NB4 (cell line): ENCODE results near the gene SGCD.

Experiments used
- DNase-seq: peaks from one replicate; pipeline ENCODE4 v3.0.0; 2010; ENCODE audit warnings: low read depth
- H3K4me3 ChIP-seq: one replicate; pipeline ENCODE4 v1.5.1; 2011; ENCODE audit warnings: mild to moderate bottlenecking, low read depth, low read length, moderate library complexity
- MYC ChIP-seq: IDR thresholded peaks from 2 replicates; pipeline ENCODE4 v1.6.1; 2011; ENCODE audit warnings: low read depth, low read length
- POLR2A ChIP-seq: IDR thresholded peaks from 2 replicates; pipeline ENCODE4 v1.6.1; 2011; ENCODE audit warnings: mild to moderate bottlenecking; ENCODE audit not compliant: insufficient read length; ENCODE audit errors: extremely low read depth
- TF ChIP-seq, protein P1 (sequence below): IDR thresholded peaks from one replicate; pipeline ENCODE4 v1.5.1; 2012; ENCODE audit warnings: low read depth, low read length
- TF ChIP-seq, protein P2 (sequence below): IDR thresholded peaks from 2 replicates; pipeline ENCODE4 v1.6.1; 2011; ENCODE audit warnings: low read depth, low read length

The SGCD gene

DNA sequence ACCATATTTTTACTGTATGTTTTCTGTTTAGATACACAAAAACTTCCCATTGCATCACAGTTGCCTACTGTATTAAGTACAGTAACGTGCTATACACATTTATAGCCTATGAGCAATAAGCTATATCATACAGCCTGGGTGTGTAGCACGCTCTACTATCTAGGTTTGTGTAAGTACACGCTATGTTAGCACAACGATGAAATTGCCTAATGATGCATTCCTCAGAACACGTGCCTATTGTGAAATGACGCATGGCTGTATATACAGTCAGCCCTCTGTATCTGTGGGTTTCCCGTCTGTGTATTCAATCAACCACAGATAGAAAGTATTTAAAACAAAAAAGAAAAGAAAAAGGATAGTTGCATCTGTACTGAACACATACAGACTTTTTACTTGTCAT lies 64.2 kb downstream of the SGCD start:
- no peak overlapping the region for H3K4me3 ChIP-seq
- TF ChIP-seq POLR2A (no peak), MYC (peak; percentile 66)
- TF ChIP-seq, protein P1, sequence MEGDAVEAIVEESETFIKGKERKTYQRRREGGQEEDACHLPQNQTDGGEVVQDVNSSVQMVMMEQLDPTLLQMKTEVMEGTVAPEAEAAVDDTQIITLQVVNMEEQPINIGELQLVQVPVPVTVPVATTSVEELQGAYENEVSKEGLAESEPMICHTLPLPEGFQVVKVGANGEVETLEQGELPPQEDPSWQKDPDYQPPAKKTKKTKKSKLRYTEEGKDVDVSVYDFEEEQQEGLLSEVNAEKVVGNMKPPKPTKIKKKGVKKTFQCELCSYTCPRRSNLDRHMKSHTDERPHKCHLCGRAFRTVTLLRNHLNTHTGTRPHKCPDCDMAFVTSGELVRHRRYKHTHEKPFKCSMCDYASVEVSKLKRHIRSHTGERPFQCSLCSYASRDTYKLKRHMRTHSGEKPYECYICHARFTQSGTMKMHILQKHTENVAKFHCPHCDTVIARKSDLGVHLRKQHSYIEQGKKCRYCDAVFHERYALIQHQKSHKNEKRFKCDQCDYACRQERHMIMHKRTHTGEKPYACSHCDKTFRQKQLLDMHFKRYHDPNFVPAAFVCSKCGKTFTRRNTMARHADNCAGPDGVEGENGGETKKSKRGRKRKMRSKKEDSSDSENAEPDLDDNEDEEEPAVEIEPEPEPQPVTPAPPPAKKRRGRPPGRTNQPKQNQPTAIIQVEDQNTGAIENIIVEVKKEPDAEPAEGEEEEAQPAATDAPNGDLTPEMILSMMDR = no peak
- TF ChIP-seq, protein P2, sequence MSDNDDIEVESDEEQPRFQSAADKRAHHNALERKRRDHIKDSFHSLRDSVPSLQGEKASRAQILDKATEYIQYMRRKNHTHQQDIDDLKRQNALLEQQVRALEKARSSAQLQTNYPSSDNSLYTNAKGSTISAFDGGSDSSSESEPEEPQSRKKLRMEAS = peak; percentile 87
- DNase-seq = peak; percentile 24

DNA sequence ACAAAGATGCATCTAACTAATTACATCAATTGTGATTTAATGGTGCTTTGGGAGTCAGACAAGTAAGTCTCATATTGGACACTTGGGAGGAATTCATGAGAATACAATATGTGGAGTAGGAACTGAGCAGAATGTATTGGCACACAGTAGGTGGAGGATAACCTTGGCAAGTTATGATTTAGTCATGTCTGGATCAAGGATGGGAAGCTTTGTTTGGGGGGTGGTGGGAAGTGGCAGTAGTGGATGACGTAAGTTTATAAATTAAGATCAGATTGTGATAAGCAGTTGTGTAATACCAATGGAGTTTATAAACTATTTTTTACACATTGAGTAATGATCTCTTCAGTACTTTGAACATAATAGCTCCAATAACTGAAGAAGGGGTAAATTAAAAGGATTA lies 67.0 kb downstream of the SGCD start:
- TF ChIP-seq, protein P1 = no peak
- TF ChIP-seq MYC (no peak), POLR2A (no peak)
- TF ChIP-seq, protein P2 = no peak
- H3K4me3 ChIP-seq = no peak overlapping the region
- DNase-seq = no peak

DNA sequence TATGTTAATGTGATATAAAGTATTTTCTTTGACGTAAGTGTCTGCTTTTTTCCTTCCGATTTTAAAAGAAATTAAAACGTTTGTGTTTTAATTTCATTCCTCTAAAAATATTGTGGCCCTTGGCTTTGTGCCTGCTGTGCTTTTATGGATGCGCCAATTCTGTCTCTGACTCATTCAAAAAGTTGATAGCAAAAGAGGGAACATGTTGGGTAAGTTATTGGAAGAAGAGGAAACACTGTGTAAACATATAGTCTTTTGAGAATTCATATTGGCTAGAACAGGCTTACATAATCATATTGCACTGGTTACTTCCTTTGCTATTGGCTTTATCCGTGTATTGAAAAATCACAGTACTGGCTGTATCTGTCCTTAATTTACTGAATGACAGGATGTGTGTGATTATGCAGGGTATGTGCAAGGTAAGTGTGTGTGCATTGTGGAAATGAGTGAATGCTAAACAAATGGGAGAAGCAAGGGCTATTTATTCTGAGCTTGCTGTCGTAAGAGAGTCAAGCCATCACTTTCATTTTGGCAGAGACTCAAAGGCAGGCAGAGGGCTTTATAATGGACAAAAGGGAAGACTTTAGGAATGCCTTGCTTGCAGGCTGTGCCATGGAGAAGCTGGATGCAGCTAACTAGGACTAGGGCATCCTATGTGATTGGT lies 67.8 kb downstream of the SGCD start:
- DNase-seq = no peak

DNA sequence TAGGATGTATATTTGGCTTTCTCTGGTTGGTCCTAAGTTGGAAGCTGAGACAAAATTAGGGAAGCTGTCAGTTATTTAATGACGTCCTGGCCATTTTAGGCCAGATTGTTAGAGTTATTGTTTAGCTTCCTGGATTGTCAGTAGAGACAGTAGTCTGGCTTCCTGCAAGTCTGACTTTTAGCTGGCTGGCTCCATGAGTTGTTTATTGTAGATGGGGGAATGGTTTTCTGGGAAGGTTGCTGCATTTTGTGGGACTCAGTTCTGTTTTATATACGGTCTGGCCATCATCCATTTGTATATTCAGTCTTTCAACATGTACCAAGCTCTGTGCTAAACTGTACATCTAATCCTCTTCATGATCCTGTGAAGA lies 68.3 kb downstream of the SGCD start:
- TF ChIP-seq POLR2A = no peak
- TF ChIP-seq, protein P2 = no peak
- TF ChIP-seq MYC = no peak
- TF ChIP-seq, protein P1 = no peak
- H3K4me3 ChIP-seq = no peak overlapping the region

More for the DNA sequence above, 67.8 kb downstream of the SGCD start:
- no peak for TF ChIP-seq POLR2A
- TF ChIP-seq MYC = no peak
- TF ChIP-seq, protein P2 = no peak
- TF ChIP-seq, protein P1 = no peak
- H3K4me3 ChIP-seq = no peak overlapping the region

DNA sequence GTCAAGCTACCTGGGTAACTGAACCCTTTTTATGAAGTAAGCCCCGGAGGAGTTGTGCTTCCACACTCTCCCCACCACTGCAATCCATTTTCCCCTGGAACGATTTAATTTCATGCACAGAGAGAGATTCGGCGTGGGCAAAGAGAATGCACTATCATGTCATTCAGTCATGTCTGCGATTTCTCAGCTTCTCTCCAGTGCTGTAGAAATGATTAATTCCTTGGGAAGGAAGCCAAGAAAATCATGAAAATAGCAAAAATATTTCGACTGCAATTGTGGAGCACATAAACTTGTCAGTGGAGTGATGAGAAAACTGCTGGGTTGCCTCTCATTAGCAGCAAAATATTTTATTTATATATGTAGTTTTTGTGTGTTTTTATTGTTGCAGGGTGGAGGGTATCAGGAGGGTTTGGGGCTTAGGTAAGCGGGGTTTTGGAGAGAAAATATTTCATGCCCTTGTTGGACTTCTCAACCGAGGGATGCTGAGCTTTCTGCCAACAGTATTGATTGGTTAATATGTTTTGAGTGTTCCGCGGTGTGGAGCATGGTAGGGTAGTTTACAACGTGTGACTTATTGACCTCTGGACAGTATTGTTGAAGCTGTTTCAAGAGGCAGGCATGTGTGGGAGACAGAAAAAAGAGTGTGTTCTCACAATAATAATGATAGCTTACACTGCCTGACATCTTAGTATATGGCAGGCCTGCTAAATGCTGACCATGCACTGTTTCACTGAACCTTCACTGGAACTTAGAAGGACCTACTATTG lies 69.3 kb downstream of the SGCD start:
- DNase-seq = no peak
- H3K4me3 ChIP-seq = no peak overlapping the region
- TF ChIP-seq POLR2A (no peak), MYC (no peak)
- TF ChIP-seq, protein P2 = no peak
- TF ChIP-seq, protein P1 = no peak

More for the DNA sequence above, 68.3 kb downstream of the SGCD start:
- no peak for DNase-seq
